ENCODE results near the gene TTC1. TPM values are rescaled to one million over a fixed set of nuclear protein-coding genes. Genes with fewer than 3 reads are reported as not detected.
A peak's percentile ranks its signal among the peaks of the same experiment; 100 is the strongest.
"Not testable (repeated sequence)": the region's sequence is repeated elsewhere in the genome, so short reads cannot be mapped to it uniquely, and the experiment has no call there.

Gene TTC1, protein sequence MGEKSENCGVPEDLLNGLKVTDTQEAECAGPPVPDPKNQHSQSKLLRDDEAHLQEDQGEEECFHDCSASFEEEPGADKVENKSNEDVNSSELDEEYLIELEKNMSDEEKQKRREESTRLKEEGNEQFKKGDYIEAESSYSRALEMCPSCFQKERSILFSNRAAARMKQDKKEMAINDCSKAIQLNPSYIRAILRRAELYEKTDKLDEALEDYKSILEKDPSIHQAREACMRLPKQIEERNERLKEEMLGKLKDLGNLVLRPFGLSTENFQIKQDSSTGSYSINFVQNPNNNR
- total RNA-seq, result 45.8 and 74.3 TPM in 2 replicates

DNA sequence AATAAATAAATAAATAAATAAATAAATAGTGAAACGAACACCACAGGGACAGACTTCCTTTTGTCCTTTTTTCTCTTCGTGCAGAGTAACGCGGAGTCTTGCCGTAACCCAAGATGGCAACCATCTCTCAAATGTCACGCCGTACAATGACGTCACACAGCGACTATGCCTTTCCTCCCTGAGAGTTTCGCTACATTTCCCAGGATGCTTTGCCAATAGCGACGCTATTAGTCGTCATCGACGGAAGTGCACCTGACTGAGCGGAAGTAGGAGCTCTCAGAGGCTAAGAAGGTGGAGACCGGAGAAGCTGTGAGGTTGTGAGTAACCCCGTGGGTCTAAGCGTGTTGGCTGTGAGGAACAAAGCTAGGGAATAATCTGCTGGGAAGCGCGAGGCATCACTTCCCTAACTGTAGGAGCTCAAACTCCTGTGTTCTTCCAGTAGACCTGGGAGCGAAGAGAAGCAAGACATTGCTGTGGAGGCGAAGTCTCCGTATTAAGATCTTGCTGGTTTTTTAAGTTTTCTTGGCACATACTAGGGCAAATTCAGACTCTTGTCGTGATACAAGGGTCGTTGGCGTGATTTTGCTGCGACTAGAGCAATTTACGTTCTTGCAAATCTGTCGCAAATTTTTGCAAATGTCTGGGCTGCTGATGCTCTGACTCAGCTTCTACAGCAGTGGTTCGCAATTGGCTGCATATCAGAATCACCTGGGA, at the start of gene TTC1:
Gene TTC1, plus strand, starts transcription at position 263 of the 714 bp plus-strand sequence. CDS start 1,390 bp downstream, outside the sequence.
- DNase-seq (ENCODE audit: extremely low read depth, low read depth, low spot score), result peak; percentile 100

DNA sequence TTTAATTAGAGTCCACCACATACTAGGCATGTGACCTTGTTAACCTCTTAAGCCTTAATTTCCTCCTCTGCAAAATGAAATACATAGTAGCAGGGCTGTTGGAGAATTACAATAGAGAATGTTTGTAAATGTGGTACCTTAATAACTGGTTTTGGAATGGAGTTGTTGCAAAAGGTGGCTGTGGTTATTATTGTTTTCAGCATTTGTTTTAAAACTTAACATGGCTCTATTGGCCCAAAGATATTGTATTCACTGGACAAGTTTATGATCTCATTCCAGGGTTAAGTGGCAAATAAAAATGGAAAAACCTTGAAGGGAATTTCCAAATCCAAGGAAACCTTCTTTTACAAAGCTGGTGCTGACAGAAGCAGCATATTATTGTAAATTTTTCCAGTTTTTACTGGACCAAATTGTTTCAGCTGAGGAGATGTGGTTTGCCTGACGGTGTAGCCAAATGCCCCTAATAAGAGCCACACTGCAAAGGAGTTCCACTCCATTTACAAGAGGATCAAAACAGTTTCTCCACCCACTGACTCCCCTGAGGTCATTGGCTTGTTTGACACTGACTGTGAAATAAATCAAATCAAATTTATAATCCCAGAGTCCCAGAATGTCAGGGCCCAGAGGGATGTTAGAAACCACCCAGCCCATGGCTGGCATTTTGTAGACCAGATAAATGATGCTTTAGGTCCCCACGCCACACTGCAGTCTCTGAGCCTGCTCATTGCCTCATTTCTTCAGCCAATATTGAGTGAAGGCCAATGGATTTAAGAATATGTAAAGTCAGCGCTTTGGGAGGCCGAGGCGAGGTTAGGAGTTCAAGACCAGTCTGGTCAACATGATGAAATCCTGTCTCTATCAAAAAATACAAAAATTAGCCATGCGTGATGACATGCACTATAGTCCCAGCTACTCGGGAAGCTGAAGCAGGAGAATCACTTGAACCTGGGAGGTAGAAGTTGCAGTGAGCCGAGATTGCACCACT, 47.5 kb upstream of the TTC1 start:
- no peak for DNase-seq (ENCODE audit: extremely low read depth, low read depth, low spot score)

GRCh38 chr5:159962214-159962613, 46.7 kb upstream of the TTC1 start:
- no peak for DNase-seq (ENCODE audit: extremely low read depth, low read depth, low spot score)

DNA sequence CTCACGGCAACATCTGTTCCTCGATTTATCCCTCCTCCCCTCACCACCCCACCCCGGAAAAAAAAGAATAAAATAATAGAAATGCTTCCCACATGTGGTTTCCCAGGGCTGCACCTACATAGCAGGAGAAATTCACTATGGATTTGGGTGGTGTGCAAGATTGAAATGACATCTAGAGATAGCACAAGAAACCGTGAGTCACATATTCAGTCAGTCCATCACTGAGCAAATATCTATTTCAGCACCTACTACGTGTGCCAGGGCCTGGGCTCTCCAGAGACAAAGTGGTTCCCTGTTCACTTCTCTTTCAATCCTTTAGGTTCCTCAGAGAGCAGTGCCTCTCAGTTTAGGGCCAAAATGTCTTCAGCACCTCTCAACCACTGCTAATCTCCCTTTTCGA, 45.0 kb upstream of the TTC1 start:
- no peak for DNase-seq (ENCODE audit: extremely low read depth, low read depth, low spot score)

- no peak for DNase-seq (ENCODE audit: extremely low read depth, low read depth, low spot score)
Measured at GRCh38 chr5:159965031-159965837, 43.7 kb upstream of the TTC1 start.

- not testable (repeated sequence) for DNase-seq (ENCODE audit: extremely low read depth, low read depth, low spot score)
Measured at GRCh38 chr5:159965838-159966128, 43.2 kb upstream of the TTC1 start.

DNA sequence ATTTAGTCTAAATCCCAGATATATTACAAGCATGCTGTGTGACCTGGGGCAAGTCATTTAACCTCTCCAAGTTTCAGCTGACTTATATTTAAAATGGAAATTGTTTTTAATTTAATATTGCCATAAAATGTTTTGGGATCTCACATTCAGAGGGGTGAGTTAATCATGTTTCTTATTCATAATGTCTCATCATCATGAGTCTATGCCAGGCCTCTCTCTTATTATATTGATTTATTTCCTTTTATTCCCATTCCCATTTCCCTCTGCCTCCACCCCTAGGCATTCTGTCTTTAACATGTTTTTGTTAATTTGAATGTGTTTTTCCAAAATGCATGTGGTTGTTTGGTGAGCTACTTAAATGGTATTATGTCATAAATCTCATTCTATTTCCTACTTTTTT, 39.0 kb upstream of the TTC1 start:
- no peak for DNase-seq (ENCODE audit: extremely low read depth, low read depth, low spot score)

DNA sequence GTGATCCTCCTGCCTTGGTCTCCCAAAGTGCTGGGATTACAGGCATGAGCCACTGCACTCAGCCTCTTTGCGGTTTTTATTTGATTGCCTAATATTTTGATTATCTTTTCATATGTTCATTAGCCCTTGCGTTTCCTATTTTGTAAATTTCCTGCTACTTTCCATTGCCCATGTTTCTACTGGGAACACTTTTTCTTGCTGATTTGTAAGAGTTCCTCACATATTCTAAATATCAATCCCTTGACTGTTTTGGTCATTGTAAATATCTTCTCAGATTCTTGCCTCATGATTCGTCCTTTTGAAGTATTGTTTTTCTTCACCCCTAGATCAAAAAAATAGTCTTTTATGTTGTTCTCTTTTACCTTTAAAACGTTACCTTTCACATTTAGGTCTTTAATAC, 37.9 kb upstream of the TTC1 start:
- no peak for DNase-seq (ENCODE audit: extremely low read depth, low read depth, low spot score)

- no peak for DNase-seq (ENCODE audit: extremely low read depth, low read depth, low spot score)
Measured at GRCh38 chr5:159971514-159971913, 37.4 kb upstream of the TTC1 start.

- DNase-seq (ENCODE audit: extremely low read depth, low read depth, low spot score), result no peak
Measured at GRCh38 chr5:159971931-159972461, 36.9 kb upstream of the TTC1 start.

DNA sequence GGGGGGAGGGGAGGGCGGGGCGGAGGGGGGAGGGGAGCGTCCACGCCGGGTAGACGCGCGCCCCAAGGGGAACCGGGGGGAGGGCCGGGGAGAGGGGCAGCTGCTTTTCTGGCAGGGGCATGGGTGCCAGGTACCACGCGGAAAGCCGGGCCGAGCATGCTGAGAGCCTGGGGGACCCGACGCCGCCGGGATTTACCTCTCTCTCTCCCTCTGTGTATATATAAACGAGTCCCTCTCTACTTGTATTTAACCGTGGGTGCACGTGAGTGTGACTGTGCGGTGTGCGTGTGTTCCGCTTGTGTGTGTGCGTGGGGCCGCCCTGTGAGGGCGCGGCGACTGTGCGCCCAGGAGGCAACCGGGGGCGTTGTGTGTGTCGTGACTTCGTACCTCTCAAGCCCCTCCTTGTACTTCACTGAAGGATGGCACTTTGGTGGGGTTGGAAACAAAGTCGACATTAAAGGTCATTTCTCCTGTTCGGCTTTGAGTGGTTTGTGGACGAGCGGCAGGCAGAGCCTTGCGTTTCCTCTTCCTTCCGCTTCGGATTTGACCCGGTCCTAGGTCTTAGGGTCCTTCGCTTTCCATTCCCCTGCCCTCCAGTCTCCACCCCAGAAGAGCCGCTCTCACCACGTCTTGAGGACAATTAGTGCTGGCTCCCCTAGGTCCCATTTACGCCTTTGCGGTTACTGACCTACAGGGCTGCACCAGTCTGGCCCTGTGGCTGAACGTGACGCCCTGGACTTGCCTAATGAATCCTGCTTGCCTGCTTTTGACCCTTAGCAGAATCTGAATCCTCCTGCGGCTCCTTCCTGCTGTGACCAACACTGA, 36.2 kb upstream of the TTC1 start:
- DNase-seq (ENCODE audit: extremely low read depth, low read depth, low spot score), result no peak

GRCh38 chr5:159975462-159976019, 33.4 kb upstream of the TTC1 start:
- peak; percentile 44 for DNase-seq (ENCODE audit: extremely low read depth, low read depth, low spot score)

GRCh38 chr5:159976921-159977320, 32.0 kb upstream of the TTC1 start:
- no peak for DNase-seq (ENCODE audit: extremely low read depth, low read depth, low spot score)

- no peak for DNase-seq (ENCODE audit: extremely low read depth, low read depth, low spot score)
Measured at GRCh38 chr5:159978358-159978757, 30.6 kb upstream of the TTC1 start.

DNA sequence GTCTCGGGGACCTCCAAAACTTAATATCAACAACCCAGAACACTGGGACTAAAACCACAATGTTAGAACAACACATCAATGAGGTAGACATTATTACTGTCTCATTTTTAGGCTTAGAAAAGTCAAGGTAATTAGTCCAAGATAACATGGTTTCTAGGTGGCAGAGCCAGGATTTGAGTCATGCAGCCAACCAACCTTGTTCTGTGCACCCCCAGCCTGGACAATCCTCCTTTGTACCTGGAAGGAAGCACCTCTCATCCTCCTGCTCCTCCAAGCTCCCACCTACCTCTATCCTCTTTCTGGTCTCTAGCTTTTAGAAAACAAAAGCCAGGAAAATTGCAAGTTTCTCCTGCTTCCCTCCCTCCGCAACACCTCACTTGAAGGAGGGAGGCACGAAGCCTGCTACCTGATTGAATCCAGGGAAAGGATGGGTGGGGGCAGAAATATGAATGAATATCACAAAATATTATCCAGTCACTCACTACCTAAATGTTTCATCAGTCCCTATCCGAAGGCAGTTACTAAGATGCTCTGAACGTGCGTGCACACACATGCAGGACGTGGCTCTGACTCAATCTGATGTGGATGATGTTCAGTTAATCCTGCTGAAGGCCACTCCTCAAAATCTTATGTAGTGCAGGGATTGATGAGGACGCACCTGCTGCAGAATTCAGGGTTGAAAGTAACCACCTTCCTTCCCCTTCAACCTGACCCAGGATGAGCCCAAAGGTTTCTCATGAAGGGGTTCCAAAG, 26.3 kb upstream of the TTC1 start:
- no peak for DNase-seq (ENCODE audit: extremely low read depth, low read depth, low spot score)

DNA sequence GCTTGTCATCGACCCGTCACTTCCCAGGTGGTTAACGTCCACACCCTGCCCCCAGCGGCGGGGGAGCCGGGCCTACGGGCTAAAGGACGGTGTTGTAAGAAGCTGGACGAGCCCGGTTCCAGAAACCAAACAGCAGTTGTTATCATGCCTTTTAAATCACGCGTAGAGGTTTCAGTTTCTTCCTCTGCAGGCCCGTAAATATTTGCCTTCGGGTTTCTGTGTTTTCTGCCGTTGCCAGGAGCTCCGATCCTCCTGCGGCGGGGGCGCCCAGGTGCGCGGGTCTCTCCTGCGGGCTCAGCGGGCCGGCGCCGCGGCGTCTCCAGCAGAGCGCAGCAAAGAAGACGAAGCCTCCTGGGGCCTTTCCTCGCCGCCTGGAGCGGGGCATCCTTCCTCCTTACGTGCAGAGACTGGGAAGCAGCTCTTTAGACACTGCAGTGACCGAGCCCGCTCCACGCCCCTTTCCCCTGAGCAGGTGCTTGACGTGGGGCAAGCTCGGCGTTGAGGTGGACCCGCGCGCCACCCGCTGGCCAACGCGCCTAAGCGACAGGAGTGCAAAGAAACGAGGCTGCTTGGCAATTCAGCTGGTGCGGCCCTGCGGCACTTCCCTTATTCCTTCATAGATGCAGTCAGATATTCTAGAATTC, 21.8 kb upstream of the TTC1 start:
- DNase-seq (ENCODE audit: extremely low read depth, low read depth, low spot score), result no peak

DNA sequence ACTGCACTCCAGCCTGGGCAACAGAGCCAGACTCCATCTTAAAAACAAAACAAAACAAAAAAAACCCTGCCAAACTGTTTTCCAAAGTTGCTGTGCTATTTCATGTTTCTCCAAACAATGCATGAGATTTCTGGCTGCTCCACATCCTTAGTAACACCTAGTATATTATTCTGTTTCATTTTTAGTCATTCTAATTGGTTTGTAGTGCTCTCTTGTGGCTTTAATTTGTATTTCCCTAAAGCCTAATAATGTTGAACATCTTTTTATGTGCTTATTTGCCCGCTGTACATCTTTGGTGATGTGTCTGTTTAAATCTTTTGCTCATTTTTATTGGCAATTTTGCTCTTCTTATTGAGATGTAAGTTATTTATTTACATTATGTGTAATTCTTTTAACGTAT, 18.4 kb upstream of the TTC1 start:
- DNase-seq (ENCODE audit: extremely low read depth, low read depth, low spot score), result no peak

DNA sequence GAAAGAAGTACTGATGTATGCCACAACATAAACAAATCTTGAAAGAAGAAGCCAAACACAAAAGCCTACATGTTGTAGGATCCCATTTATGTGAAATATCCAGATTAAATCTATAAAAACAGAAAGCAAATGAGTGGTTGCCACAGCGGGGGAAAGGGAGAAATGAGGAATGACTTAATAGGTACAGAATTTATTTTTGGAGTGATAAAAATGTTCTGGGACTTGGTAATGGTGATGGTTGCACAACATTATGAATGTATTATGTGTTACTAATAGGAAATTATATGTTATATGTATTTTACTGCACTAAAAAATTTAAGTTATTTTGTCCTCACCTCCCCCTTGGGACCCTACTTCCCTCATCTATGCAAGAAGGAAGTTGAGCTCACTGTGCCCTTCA, 16.4 kb upstream of the TTC1 start:
- DNase-seq (ENCODE audit: extremely low read depth, low read depth, low spot score), result no peak
